GM12873 (cell line): ENCODE data around the gene CAPN8.
A peak's percentile ranks its signal among the peaks of the same experiment; 100 is the strongest.

Experiments used
- TF ChIP-seq, protein P1 (sequence below): IDR thresholded peaks from 2 replicates; pipeline ENCODE4 v1.5.1; 2012; ENCODE audit warnings: low read depth, mild to moderate bottlenecking, moderate library complexity, low read length, control low read depth; ENCODE audit not compliant: insufficient read depth; ENCODE audit errors: missing control alignments

The CAPN8 gene

GRCh38 chr1:223678841-223679240 is 13.3 kb upstream of the CAPN8 start:
- TF ChIP-seq, protein P1, sequence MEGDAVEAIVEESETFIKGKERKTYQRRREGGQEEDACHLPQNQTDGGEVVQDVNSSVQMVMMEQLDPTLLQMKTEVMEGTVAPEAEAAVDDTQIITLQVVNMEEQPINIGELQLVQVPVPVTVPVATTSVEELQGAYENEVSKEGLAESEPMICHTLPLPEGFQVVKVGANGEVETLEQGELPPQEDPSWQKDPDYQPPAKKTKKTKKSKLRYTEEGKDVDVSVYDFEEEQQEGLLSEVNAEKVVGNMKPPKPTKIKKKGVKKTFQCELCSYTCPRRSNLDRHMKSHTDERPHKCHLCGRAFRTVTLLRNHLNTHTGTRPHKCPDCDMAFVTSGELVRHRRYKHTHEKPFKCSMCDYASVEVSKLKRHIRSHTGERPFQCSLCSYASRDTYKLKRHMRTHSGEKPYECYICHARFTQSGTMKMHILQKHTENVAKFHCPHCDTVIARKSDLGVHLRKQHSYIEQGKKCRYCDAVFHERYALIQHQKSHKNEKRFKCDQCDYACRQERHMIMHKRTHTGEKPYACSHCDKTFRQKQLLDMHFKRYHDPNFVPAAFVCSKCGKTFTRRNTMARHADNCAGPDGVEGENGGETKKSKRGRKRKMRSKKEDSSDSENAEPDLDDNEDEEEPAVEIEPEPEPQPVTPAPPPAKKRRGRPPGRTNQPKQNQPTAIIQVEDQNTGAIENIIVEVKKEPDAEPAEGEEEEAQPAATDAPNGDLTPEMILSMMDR = no peak

DNA sequence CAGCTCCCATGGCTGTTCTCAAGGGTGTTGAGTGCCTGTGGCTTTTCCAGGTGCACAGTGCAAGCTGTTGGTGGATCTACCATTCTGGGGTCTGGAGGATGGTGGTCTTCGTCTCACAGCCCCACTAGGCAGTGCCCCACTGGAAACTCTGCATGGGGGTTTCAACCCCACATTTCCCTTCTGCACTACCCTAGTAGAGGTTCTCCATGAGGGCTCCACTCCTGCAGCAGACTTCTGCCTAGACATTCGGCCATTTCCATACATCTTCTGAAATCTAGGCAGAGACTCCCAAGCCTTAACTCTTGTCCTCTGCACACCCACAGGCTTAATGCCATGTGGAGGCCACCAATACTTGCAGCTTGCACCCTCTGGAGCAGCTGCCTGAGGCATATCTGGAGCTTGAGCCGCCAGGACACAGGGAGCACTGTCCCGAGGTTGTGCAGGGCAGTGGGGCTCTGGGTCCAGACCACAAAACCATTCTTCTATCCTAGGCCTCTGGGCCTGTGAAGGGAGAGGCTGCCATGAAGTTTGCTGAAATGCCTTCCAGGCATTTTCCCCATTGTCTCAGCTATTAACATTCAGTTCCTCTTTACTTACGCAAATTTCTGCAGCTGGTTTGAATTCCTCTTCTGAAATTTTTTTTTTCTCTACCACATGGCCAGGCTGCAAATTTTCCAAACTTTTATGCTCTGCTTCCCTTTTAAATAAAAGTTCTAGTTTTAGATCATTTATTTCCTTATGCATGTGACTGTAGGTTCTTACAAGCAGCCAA is 8.8 kb upstream of the CAPN8 start:
- TF ChIP-seq, protein P1 = no peak

DNA sequence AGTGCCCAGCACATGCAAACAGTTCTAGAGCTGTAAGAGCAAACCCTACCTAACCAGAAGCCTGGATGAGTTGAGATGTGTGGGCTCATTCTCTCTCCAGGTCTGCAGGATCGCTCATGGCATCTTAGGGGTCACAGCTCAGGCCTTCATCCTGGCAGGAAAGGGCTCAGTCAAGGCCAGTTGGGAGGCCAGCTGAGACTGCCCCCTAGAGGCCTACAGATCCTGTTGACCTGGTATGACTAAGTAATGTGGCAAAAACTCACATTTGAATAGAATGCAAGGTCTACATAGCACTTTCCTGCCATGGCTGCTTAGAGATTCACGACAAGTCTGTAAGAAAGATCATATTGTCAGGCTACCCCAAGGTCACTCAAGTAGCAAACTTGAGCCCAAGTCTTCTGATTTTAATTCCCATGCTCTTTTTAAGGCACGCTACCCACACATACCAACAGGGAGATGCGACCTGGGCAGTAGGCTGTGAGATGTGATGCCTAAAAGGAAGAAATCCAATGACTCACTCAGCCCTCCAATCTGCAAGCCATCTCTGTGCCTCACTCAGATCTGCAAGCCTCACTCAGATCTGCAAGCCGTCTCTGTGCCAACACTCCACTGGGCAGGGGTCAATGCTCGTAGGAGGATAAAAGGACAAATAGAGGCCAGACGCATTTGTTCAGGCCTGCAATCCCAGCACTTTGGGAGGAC is 5.1 kb upstream of the CAPN8 start:
- TF ChIP-seq, protein P1 = peak; percentile 69

- TF ChIP-seq, protein P1 = no peak
These were observed 3.7 kb upstream of the CAPN8 start for GRCh38 chr1:223669003-223669795.

DNA sequence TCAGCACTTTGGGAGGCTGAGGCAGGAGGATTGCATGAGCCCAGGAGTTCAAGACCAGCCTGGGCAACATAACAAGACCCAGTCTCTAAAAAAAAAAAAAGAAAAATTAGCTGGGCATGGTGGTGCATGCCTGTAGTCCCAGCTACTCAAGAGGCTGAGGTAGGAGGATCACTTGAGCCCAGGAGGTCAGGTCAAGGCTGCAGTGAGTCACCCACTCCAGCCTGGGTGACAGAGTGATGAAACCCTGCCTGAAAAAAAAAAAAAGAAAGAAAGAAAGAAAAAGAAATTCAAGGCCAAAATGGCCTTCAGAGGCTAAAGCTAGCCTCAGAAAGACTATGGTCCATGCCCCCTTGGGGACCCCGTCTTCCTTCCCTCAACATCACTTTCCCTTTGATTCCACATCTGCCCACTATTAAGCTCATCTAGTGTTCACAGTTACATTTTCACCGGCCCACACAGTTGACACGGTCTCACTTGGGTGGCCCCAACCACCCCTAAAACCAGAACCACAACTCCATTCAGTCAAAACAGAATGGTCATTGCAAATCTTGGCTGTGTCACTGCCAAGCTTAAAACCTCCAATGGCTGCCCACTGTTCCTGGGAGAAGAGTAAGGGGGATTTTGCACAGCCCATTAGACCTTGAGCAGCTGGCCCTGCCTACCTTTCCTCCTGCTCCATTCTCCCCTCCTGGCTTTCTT is 2.1 kb upstream of the CAPN8 start:
- TF ChIP-seq, protein P1 = no peak

- TF ChIP-seq, protein P1 = no peak
These were observed 1.4 kb downstream of the CAPN8 start for GRCh38 chr1:223664106-223664505.
